Measurements from ENCODE around the gene WBP2.
"Not testable (repeated sequence)": the region's sequence is repeated elsewhere in the genome, so short reads cannot be mapped to it uniquely, and the experiment has no call there.

The WBP2 gene

GRCh38 chr17:75851693-75851991 is 3.5 kb downstream of the WBP2 start:
- Histone ChIP-seq H3K27ac (ENCODE audit: low read depth, low read length) (peak overlapping the region; percentile 94), H3K4me1 (ENCODE audit: control insufficient read depth in 5 of 5, insufficient read depth in 5 of 5, low read length in 5 of 5) (peaks cover 27 to 74% (median 68%) of the 10 kb centered on the region in 5 donors), H3K36me3 (ENCODE audit: control insufficient read depth in 5 of 5, insufficient read depth in 5 of 5, low read length in 5 of 5) (peaks cover 0 to 50% (median 46%) of the 10 kb centered on the region in 5 donors), H3K9ac (ENCODE audit: low read length in 5 of 5) (peak overlapping the region in 2 of 5 donors; percentile 10 to 22)
- not testable (repeated sequence) for H3K27me3 ChIP-seq (ENCODE audit: control insufficient read depth in 5 of 5, insufficient read depth in 4 of 5, low read length in 5 of 5); H3K9me3 ChIP-seq (ENCODE audit: control insufficient read depth in 5 of 5, low read length in 5 of 5); H3K4me3 ChIP-seq (ENCODE audit: low read depth in 1 of 5, low read length in 5 of 5)

DNA sequence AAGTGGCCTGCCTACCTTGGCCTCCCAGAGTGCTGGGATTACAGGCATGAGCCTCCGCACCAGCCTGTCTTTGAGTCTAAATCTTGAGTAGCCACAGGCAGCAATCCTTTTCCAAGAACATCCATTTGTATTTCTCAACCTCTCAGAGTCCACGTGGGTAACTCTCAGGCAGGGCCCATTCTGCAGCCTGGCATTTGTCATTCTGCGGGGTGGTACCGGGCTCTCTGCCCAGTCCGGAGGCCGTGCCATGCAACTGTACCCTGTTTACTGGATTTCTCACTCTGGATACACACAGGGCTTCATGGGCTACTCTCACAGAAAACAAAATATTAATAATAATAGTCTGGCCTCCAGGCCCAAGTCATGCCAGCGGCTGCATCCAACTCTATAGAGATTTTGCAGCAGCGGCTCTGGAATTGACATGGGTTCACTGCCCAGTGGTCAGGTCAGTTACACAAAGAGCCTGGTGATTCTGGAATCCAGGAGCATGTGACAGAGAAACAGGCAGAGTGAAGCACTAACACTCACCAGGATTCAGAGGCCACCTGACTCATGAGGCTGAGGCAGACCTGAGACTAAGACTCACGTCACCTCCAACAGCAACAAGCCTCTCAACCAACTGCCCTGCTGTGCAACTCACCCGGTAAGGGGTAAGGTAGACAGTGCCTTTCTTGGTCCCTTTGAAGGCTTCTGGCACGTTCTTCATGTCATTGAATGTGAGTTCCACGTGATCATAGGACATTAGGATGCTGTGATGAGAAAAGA is 4.0 kb downstream of the WBP2 start:
- peak overlapping the region in 2 of 5 donors; percentile 10 to 22 for H3K9ac ChIP-seq (ENCODE audit: low read length in 5 of 5)
- H3K4me1 ChIP-seq (ENCODE audit: control insufficient read depth in 5 of 5, insufficient read depth in 5 of 5, low read length in 5 of 5), result peaks cover 28 to 74% (median 67%) of the 10 kb centered on the region in 5 donors
- peaks cover 0 to 54% (median 50%) of the 10 kb centered on the region in 5 donors for H3K36me3 ChIP-seq (ENCODE audit: control insufficient read depth in 5 of 5, insufficient read depth in 5 of 5, low read length in 5 of 5)
- peak overlapping the region; percentile 94 for H3K27ac ChIP-seq (ENCODE audit: low read depth, low read length)
- no peaks in the 10 kb centered on the region for H3K9me3 ChIP-seq (ENCODE audit: control insufficient read depth in 5 of 5, low read length in 5 of 5)
- H3K27me3 ChIP-seq (ENCODE audit: control insufficient read depth in 5 of 5, insufficient read depth in 4 of 5, low read length in 5 of 5), result peaks cover 0 to 2% (median 0%) of the 10 kb centered on the region in 5 donors
- no peak overlapping the region for H3K4me3 ChIP-seq (ENCODE audit: low read depth in 1 of 5, low read length in 5 of 5)

- Histone ChIP-seq H3K27ac (ENCODE audit: low read depth, low read length) (peak overlapping the region; percentile 94), H3K4me3 (ENCODE audit: low read depth in 1 of 5, low read length in 5 of 5) (no peak overlapping the region), H3K4me1 (ENCODE audit: control insufficient read depth in 5 of 5, insufficient read depth in 5 of 5, low read length in 5 of 5) (peaks cover 30 to 85% (median 75%) of the 10 kb centered on the region in 5 donors), H3K36me3 (ENCODE audit: control insufficient read depth in 5 of 5, insufficient read depth in 5 of 5, low read length in 5 of 5) (peaks cover 0 to 59% (median 53%) of the 10 kb centered on the region in 5 donors), H3K27me3 (ENCODE audit: control insufficient read depth in 5 of 5, insufficient read depth in 4 of 5, low read length in 5 of 5) (peaks cover 0 to 2% (median 0%) of the 10 kb centered on the region in 5 donors), H3K9ac (ENCODE audit: low read length in 5 of 5) (peak overlapping the region in 1 of 5 donors; percentile 8), H3K9me3 (ENCODE audit: control insufficient read depth in 5 of 5, low read length in 5 of 5) (no peaks in the 10 kb centered on the region)
Observed at GRCh38 chr17:75849724-75850123, 5.4 kb downstream of the WBP2 start.

DNA sequence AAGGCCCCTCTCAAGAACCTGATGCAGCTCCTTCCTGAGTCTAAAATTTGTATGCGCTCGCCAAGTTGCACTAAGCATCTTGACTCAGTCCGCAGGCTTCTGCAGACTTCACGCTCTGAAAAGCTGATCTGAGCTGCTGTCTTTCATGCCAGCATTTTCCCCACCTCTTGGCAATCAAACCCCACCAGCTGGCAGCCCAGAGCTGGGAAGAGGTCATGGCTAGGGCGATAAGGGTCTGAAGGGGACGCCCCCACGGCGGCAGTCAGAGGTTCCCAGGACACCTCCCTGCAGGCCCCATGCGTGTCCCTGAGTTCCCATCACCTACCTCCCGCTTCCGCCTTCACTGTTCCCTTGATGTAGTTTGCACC is 5.9 kb downstream of the WBP2 start:
- Histone ChIP-seq H3K27ac (ENCODE audit: low read depth, low read length) (peak overlapping the region; percentile 94), H3K4me1 (ENCODE audit: control insufficient read depth in 5 of 5, insufficient read depth in 5 of 5, low read length in 5 of 5) (peaks cover 30 to 81% (median 73%) of the 10 kb centered on the region in 5 donors), H3K4me3 (ENCODE audit: low read depth in 1 of 5, low read length in 5 of 5) (peak overlapping the region in 1 of 5 donors; percentile 14), H3K36me3 (ENCODE audit: control insufficient read depth in 5 of 5, insufficient read depth in 5 of 5, low read length in 5 of 5) (peaks cover 0 to 59% (median 53%) of the 10 kb centered on the region in 5 donors), H3K27me3 (ENCODE audit: control insufficient read depth in 5 of 5, insufficient read depth in 4 of 5, low read length in 5 of 5) (peaks cover 0 to 2% (median 0%) of the 10 kb centered on the region in 5 donors), H3K9me3 (ENCODE audit: control insufficient read depth in 5 of 5, low read length in 5 of 5) (no peaks in the 10 kb centered on the region), H3K9ac (ENCODE audit: low read length in 5 of 5) (peak overlapping the region in 1 of 5 donors; percentile 37)

DNA sequence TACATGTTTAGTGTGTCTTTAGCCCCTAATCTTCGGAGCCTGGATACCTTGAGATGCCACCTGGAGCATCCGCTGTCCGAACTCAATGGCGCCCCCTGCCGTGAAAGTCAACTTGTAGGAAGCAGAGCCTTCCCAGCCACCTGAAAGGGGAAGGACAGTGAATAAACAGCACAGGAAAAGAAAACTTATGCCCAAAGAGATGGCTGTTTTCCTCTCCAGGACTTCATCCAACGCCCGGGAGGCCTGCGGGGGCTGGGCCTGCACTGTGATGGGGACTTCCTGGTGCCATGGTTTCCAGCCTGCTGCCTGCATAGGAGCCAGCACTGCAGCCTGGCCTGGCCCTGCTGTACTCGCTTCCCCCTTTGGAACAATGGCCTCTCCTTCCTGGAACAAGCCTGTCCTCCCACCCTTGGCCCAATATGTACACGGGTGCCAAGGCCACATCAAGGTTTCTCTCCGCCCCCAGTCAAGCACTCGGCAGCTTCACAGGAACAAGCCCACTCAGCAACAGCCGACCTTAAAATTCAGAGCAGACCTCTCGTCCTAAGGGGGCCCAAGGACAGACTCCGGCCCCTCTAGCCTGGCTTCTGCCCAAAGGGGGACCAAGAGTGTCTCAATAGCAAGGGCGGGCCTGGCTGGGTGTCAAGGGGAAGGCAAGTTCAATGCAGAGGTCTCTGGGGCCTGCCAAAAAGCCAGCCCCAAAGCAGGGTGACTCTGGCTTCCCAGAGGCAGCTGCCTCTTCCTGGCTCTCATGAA is 6.4 kb downstream of the WBP2 start:
- Histone ChIP-seq H3K27me3 (ENCODE audit: control insufficient read depth in 5 of 5, insufficient read depth in 4 of 5, low read length in 5 of 5) (peaks cover 0 to 2% (median 0%) of the 10 kb centered on the region in 5 donors), H3K4me1 (ENCODE audit: control insufficient read depth in 5 of 5, insufficient read depth in 5 of 5, low read length in 5 of 5) (peaks cover 28 to 76% (median 72%) of the 10 kb centered on the region in 5 donors), H3K9me3 (ENCODE audit: control insufficient read depth in 5 of 5, low read length in 5 of 5) (no peaks in the 10 kb centered on the region), H3K9ac (ENCODE audit: low read length in 5 of 5) (peak overlapping the region in 2 of 5 donors; percentile 32 to 37), H3K36me3 (ENCODE audit: control insufficient read depth in 5 of 5, insufficient read depth in 5 of 5, low read length in 5 of 5) (peaks cover 0 to 59% (median 53%) of the 10 kb centered on the region in 5 donors), H3K27ac (ENCODE audit: low read depth, low read length) (peak overlapping the region; percentile 94), H3K4me3 (ENCODE audit: low read depth in 1 of 5, low read length in 5 of 5) (peak overlapping the region in 1 of 5 donors; percentile 14)

GRCh38 chr17:75847614-75848522 is 7.3 kb downstream of the WBP2 start:
- H3K4me1 ChIP-seq (ENCODE audit: control insufficient read depth in 5 of 5, insufficient read depth in 5 of 5, low read length in 5 of 5), result peaks cover 23 to 69% (median 66%) of the 10 kb centered on the region in 5 donors
- H3K27me3 ChIP-seq (ENCODE audit: control insufficient read depth in 5 of 5, insufficient read depth in 4 of 5, low read length in 5 of 5), result no peaks in the 10 kb centered on the region
- H3K4me3 ChIP-seq (ENCODE audit: low read depth in 1 of 5, low read length in 5 of 5), result no peak overlapping the region
- peak overlapping the region; percentile 94 for H3K27ac ChIP-seq (ENCODE audit: low read depth, low read length)
- H3K36me3 ChIP-seq (ENCODE audit: control insufficient read depth in 5 of 5, insufficient read depth in 5 of 5, low read length in 5 of 5), result peaks cover 0 to 59% (median 53%) of the 10 kb centered on the region in 5 donors
- H3K9me3 ChIP-seq (ENCODE audit: control insufficient read depth in 5 of 5, low read length in 5 of 5), result no peaks in the 10 kb centered on the region
- peak overlapping the region in 1 of 5 donors; percentile 39 for H3K9ac ChIP-seq (ENCODE audit: low read length in 5 of 5)

- Histone ChIP-seq H3K36me3 (ENCODE audit: control insufficient read depth in 5 of 5, insufficient read depth in 5 of 5, low read length in 5 of 5) (peaks cover 0 to 59% (median 56%) of the 10 kb centered on the region in 5 donors), H3K9ac (ENCODE audit: low read length in 5 of 5) (no peak overlapping the region), H3K4me1 (ENCODE audit: control insufficient read depth in 5 of 5, insufficient read depth in 5 of 5, low read length in 5 of 5) (peaks cover 23 to 69% (median 66%) of the 10 kb centered on the region in 5 donors), H3K9me3 (ENCODE audit: control insufficient read depth in 5 of 5, low read length in 5 of 5) (no peaks in the 10 kb centered on the region), H3K27me3 (ENCODE audit: control insufficient read depth in 5 of 5, insufficient read depth in 4 of 5, low read length in 5 of 5) (no peaks in the 10 kb centered on the region), H3K4me3 (ENCODE audit: low read depth in 1 of 5, low read length in 5 of 5) (no peak overlapping the region), H3K27ac (ENCODE audit: low read depth, low read length) (peak overlapping the region; percentile 94)
Observed at GRCh38 chr17:75846692-75847613, 8.2 kb downstream of the WBP2 start.

DNA sequence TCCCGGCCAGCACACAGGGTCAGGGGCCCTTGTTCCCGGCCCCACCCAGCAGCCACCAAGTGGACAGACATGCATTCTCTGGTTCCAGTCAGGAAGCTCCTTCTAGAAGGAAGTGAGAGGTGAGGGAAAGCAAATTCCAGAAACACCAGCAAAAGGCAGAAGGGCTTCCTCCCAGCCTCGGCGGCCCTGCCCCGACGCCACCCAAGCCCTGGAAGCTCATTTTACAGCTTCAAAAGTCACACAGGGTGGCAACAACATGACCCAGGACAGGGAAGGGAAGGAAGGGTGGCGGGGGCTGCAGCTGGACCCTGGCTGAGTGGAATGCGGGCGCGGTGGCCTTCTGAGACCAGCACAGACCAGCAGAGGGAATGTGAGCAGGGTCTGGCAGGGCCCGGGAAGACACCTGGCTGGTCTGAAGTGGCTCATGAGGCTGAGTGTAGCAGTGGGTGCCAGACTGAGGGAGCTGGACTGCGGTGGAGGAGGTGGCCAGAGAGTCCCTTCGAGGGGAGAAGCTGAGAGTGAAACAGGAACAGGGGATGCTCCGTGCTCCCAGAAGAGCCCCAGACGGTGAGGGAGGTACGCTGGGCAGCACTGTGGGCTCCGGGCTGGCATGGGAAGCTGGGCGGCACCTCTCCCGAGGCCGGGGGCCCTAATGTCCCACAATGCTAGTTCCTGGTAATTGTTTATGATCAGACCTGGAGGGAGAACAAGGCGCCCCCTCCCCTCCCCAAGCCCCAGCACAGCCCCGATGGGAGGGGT is 9.0 kb downstream of the WBP2 start:
- Histone ChIP-seq H3K9me3 (ENCODE audit: control insufficient read depth in 5 of 5, low read length in 5 of 5) (no peaks in the 10 kb centered on the region), H3K4me1 (ENCODE audit: control insufficient read depth in 5 of 5, insufficient read depth in 5 of 5, low read length in 5 of 5) (peaks cover 23 to 62% (median 61%) of the 10 kb centered on the region in 5 donors)

More for the DNA sequence above, 9.0 kb downstream of the WBP2 start:
- Histone ChIP-seq H3K36me3 (ENCODE audit: control insufficient read depth in 5 of 5, insufficient read depth in 5 of 5, low read length in 5 of 5) (peaks cover 0 to 52% (median 51%) of the 10 kb centered on the region in 5 donors), H3K27ac (ENCODE audit: low read depth, low read length) (peak overlapping the region; percentile 94), H3K9ac (ENCODE audit: low read length in 5 of 5) (peak overlapping the region in 2 of 5 donors; percentile 59 to 60), H3K27me3 (ENCODE audit: control insufficient read depth in 5 of 5, insufficient read depth in 4 of 5, low read length in 5 of 5) (no peaks in the 10 kb centered on the region), H3K4me3 (ENCODE audit: low read depth in 1 of 5, low read length in 5 of 5) (peak overlapping the region in 1 of 5 donors; percentile 9)

Data from subcutaneous abdominal adipose tissue (tissue), 5 donors.